GM18861 (cell line): ENCODE data around the gene PRKG1.
"Not testable (repeated sequence)": the region's sequence is repeated elsewhere in the genome, so short reads cannot be mapped to it uniquely, and the experiment has no call there.

Source experiments
- ATAC-seq: cut with Tn5 transposase; IDR thresholded peaks from one replicate; pipeline ENCODE4 v1.9.1; 2021; ENCODE audit not compliant: unreplicated experiment

The PRKG1 gene

DNA sequence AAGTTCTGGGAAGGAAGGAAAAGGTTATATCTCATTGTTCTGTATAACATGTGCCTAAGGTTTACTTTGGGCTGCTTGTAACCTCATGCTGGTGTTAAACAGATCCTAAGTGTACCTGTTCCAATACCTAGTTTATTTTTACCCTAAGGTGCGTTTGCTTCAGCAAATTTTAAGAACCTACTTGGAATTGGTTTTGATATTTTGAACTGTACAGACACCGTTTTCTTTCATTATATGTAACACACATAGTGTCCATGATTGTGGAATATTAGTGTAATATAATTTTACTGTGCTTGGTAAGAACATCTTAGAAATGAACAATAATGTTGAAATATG, 954.2 kb downstream of the PRKG1 start:
- ATAC-seq, result no peak

DNA sequence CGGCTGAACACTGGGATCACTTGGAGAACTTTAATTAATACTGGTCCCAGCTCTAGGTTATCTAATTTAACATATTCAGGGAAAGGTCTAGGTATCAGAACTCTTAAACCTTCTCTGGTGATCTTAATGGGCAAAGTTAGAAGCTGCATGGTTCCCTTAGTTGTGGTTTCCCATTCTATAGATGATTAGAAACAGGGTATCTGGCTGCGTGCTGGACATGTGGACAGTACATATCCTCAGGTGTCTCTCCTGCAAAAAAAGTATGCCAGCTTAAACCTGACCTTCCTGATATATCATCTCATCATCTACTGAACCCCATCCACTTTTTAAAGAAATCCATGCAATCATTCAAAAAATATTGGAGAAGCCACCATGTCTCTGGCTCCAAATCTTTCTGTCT, 955.3 kb downstream of the PRKG1 start:
- ATAC-seq, result no peak

DNA sequence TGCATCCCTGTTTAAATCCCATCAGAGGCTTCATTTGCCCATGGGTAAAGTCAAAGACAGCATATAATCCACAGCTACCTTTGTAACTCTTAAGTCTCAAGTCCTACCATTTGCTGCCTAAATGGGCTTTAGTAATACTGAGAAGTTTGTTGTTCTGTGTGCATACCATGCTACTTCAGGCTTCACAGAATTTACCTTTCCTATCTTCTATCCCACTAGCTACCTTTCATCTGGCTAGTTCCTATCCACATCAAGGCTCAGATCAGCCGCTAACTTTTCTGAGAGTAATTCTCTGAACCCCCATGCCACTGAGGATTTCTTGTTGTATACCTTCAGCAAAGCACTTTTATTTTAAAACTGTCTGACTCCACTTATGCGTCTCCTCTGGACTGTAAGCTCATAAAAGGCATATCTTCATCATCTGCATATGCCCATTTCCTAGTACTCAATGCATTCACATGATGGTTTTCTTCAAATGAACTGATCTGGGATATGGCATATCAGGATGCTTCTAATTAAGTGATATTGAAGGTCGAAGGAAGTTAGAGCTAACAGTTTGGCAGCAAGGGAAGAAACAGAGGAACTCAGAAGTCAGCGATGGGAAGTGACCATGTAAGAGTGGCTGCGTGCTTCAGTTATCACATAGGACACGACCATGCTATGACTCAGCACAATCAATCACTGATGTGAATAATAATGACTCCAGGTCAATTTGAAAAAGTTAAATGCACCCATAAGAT, 955.9 kb downstream of the PRKG1 start:
- ATAC-seq, result no peak

DNA sequence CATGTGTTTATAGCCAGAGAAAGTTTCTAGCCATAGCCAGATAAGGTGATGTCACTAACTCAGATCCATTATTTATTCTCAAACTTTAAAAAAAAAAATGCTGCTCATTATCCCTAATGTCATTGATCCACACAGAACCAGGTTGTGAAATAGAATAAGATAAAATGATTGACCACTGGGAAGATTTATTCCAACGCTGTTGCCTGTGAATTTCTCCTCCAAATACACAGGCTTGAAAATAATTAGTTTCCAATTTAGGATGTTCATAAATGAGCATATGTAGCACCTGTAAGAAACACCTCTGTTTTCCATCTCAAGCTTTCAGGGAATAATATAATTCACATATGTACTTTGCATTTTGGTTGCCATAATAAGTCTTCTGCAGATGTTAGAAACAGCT, 956.7 kb downstream of the PRKG1 start:
- ATAC-seq, result no peak

DNA sequence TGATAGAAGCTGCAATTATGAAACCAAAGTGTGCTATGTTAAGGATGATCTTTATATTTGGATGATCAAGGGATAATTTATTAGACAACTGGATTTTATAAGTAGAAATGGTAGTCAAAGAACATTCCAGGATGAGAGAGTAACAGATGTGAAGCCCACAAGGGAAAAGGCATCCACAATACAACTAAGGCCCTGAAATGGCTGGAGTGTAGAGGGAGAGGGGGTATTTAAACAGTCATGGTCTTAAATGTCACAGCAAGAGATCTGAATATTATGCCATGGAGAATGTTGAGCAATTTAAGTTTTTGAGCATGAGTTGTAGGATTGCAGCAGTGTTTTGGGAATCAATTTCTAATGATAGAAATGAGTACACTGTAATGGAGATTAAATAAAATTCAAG, 957.5 kb downstream of the PRKG1 start:
- ATAC-seq, result no peak

DNA sequence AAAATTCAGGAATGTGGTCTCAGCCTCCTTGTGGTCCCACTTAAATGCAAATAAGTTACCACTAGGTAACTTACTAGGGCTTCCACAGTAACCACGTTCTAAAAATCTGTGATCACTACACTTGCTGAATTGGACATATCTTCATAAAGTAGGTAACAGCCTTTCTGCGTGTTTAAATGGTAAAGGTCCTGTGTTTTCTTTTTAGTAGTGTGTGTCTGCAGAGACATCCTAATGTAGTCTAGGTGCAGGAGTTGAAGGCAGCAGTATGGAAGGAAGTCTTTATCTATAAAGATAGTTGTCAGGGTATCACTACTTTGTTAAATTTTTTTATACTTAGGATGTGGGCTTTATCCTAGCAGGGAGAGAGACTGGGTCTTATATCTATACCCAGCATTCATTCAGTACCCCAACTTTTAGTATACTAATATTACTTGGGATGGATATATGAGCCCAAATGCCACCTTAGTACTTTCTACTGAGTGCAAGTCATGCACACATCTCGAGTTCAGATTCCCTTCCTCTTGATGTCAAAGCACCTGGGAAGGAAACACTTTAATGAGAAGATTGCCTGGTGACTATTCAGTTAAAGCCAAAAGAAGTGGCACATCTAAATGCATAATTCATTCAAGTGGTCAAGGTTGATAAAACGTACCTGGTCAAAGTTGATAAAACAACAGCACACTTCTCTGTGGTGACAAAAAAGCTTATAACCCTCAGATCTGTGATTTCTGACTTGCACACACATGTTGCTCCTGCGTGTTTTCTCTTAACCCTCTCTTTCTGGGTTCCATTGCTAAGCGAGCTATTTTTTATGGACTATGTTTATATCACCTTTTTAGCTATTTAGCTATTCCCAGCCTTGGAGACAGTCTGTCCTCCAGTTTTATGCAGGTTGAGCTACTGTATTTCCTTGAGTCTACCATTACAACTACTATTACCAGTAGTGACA, 958.7 kb downstream of the PRKG1 start:
- no peak for ATAC-seq

DNA sequence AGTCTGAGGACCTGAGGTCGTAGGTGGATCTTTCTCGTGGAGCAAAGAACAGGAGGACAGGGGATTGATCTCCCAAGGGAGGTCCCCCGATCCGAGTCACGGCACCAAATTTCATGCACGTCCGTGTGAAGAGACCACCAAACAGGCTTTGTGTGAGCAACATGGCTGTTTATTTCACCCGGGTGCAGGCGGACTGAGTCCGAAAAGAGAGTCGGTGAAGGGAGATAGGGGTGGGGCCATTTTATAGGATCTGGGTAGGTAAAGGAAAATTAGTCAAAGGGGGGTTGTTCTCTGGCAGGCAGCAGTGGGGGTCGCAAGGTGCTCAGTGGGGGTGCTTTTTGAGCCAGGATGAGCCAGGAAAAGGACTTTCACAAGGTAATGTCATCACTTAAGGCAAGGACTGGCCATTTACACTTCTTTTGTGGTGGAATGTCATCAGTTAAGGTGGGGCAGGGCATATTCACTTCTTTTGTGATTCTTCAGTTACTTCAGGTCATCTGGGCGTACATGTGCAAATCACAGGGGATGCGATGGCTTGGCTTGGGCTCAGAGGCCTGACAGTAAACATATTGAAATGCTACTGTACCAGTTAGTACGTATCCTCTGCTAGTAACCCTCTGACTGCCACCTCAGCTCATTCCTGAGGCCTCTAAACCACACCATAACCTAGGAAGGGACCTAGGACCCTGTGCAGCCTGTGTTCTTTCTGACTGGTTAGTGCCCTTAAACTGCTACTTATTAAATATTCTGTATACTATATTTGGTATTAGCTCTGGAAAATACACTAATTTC, 964.9 kb downstream of the PRKG1 start:
- not testable (repeated sequence) for ATAC-seq

DNA sequence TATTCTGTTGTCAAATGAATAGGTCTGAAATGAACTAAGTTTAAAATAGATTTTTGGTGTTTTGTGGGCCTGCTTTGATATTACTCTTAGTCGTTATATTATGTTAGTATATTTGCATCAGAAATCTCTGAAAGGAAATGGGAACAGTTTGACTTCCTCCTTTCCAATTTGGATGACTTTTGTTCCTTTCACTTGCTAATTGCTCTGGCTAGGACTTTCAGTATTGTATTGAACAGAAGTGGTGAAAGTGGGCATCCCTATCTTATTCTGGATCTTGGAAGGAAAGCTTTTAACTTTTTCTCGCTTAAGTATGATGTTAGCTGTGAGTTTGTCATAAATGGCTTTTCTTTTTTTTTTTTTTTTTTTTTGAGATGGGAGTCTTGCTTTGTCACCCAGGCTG, 966.2 kb downstream of the PRKG1 start:
- ATAC-seq, result no peak

DNA sequence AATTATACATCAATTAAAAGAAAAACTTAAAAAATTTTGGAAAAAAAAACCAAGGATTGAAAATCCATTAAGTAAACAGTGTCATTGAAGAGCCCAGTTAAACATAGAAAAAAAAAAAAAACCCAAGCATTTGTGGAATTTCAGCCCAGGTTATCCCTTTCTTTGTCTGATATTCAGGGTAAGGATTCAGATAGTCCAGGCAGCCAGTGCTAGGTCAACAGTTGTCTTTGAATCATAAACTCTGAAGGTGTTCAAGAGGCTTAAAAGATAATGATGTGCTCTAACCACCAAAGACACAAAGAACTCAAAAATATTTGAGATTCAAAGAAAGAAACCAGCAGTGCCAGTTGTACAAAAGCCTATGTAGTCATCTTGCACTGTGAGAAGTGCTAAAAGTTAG, 969.5 kb downstream of the PRKG1 start:
- no peak for ATAC-seq

DNA sequence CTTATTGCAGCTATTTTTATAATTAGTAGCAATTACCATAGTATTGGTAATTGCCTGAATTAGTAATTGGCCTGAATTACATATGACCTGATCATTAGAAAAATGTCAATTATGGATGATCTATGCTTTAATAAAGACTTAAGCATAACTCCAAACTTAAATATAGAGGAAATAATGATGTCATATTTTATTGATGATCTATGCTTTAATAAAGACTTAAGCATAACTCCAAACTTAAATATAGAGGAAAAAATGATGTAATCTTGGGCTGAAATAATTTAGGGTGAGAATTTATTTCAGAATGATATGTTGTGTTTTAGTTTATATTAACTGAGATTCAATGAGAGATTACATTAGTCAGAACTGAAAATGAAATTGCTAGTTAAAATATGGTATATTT, 973.8 kb downstream of the PRKG1 start:
- ATAC-seq, result no peak

DNA sequence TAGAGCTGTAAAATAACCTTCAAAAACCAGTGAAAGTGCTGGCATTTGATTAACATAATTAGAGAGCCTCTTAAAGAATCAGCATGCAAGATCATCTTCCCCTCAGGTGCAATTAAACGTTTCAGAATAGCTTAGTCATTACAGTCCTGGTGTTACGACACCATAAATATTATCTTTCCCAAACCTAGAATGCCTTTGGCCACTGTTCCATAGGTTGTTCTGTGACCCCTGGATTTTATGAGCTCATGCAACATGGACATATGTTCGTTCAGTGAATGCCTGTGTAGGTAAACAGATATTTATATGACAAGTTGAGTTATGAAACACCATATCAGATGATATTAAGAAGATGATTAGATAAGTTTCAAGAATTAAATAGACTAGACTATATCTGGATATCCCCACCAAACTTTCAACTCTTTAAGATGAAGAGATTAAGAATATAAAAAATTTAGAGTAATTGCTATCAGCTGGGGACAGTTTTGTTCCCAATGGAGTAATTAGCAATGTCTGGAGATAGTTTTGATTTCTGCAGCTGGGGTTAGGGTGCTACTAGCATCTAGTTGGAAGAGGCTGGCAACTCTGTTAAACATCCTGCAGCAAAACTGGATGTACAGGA, 976.3 kb downstream of the PRKG1 start:
- no peak for ATAC-seq

DNA sequence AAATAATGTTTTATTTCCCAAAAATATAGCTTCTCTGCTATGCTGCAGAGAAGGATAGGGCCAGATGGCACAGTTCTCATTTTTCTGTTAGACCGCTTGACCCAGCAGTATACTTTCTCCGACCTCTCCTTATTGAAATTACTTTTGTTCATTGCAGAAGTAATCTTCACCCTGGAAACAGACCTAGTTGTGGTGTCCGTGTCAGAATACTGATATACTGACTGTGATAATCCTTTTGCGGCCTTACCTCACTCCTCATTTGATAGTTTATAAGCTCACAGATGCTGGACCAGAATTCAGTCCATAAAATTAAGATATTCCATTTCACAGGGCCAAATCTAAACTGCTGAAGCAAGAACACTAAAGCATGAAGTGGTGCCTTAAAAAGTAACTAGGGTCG, 979.2 kb downstream of the PRKG1 start:
- no peak for ATAC-seq

DNA sequence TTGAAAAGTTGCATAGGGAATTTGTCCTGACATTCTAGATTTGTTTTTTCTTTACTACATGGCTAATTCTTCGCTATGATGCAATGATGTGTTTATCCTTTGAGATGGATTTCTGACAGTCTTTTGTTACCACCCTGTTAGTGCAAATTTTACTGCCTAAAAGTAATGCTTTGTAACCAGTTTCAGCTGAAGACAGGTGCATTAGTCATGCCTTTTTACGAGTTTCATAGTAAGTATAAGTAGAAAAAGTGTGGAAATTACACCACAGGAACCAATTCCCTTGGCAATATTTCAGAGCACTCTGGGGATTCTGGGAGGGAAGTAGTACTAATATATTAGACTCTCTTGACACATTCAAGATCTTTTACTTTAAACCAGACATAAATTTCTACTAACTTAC, 982.0 kb downstream of the PRKG1 start:
- no peak for ATAC-seq

DNA sequence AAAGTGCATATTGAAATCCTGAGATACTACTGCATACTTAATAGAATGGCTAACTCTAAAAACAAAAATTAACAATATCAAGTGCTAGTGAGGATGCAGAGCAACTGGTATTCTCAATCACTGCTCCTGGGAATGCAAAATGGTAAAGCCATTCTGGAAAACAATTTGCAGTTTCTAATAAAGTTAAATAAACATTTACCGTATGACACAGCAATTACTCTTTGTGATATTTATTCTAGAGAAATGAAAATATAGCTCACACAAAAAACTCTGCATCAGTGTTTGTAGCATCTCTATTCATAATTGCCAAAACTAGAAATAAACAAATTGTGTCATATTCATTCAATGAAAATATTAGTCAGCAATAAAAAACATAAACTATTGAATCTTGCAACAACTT, 984.8 kb downstream of the PRKG1 start:
- ATAC-seq, result no peak

DNA sequence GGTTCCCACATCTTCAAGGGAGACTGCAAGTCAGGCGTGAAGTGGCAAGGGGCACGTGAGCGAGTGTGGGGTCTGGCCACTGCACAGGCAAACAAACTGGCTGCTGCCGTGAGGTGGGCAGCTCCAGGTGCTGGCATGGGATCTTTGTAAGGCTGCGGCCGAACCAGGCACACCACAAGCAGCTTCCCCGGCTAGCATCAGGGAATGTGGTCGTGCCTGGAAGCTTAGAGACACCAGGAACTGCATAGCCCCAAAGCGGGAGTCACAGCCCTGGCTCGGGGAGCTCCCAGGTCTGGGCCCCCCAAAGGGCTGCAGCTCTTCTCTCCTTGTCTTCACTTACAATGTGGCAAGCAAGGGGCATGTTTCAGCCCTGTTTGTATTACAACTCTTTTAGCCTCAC, 988.9 kb downstream of the PRKG1 start:
- ATAC-seq, result no peak

DNA sequence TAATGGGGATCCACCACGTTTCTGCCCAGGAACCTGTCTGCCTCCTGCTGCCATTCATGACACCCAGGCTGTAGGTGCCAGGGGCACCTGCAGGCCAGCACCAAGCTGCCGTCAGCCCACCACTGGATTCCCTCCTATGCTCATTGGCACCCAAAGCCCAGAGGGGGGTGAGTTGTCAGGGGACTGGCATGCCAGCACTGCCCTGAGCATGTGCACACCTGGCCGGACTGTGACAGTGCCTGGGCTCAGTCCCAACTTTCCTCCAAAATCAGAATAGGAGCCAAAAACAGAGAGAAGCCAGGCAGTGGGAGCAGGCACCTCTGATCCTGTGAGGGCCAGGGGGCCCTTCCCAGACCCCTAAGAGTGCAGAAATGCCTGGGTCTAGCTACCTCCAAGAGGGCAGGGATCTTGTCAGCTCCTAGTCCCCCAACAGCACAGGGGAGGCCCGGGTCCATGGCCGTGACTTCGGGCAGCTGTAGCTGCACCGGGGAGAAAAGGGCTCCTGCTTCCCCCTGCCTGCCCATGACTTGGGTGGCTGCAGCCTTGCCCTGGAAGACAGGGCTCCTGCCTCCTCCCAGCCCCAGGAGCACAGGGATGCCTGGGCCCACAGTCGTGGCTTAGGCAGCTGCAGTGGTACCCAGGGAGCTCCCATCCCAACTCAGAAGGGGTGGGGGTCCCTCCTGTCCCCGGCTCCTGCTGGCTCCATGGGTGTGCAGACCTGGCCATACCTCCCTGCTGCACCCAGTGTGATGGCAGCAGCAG, 990.0 kb downstream of the PRKG1 start:
- no peak for ATAC-seq

DNA sequence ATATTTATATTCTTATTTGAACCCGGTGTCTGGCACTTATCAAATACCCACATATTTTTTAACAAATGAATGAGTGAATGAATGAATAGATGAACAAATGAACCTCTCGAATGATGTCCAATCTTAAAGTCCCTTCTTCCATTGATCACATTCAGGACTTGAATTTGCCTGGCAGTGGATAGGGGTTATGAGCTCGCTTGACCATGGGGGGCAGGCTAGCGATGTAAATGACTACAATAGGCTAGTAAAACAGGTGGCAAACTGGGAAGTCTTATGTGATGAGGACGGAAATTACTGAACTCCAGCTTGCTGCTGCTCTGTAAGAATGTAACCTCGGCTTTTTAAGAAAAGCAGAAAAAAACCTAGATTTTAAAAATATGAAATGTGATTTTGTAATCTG, 992.1 kb downstream of the PRKG1 start:
- ATAC-seq, result no peak

DNA sequence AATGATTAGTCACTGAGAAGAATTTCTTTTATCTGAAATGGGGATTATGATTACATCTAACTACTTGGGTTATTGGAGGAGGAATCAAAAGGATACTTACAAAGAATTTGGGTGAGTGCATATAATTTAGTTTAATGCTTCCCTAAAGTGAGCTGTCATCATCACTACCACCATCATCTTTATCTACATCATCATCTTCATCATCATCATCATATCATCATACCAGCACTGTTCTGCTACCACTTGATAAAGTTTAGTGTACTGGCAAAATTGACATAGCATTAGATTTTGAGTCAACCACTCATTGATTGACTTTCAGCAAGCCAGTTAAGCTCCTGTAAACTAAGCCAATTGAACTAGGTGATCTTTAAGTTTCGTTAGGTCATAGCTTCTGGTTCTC, 994.2 kb downstream of the PRKG1 start:
- ATAC-seq, result no peak

DNA sequence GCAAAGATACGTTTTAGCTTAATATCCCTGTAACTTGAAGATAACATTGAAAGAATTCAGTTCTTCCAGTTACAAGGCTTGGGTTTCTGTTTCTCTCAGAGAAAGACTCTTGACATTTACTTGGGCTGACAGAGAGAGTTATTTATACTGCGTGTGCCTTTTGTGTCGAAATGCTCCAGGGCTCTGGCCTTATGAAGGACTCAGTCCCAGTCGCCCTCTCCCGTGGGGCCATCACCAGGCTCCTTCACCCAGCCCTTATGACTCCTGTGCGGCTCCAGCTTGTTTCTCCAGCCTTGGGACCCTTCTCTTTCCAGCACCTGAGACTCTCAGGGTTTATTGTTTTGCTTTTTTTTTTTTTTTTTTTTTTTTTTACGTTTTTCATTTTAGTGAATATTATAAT, 997.5 kb downstream of the PRKG1 start:
- ATAC-seq, result no peak

DNA sequence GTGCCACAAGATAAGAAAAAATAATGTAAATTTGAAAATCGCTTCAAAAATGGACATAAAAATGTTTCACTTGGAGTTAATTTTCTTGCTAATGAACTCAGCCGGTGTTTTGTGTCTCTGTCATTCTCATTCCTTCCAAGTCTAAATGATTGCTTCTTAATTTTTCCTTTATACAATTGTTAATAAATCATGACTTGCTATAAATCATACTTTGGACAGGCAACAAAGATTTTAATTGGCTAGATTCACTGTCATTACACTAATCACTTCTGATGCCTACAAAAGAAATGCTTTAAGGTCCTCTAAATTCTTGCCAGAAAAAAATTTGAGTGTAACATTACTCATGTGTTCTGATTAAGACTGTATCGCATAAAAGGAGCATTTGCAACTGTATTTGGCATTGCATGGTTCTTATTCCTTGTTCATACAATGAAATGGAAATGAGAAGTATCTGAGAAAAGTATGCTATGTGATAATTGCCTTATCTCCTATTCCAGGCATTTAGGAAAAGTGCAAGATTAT, 1000.3 kb downstream of the PRKG1 start:
- ATAC-seq, result no peak
